ENCODE results near the gene CTRB1. TPM values are rescaled to one million over a fixed set of nuclear protein-coding genes. Genes with fewer than 3 reads are reported as not detected.
A peak's percentile ranks its signal among the peaks of the same experiment; 100 is the strongest.

Gene CTRB1
- total RNA-seq, 1 experiment from 2014 or later = not detected

DNA sequence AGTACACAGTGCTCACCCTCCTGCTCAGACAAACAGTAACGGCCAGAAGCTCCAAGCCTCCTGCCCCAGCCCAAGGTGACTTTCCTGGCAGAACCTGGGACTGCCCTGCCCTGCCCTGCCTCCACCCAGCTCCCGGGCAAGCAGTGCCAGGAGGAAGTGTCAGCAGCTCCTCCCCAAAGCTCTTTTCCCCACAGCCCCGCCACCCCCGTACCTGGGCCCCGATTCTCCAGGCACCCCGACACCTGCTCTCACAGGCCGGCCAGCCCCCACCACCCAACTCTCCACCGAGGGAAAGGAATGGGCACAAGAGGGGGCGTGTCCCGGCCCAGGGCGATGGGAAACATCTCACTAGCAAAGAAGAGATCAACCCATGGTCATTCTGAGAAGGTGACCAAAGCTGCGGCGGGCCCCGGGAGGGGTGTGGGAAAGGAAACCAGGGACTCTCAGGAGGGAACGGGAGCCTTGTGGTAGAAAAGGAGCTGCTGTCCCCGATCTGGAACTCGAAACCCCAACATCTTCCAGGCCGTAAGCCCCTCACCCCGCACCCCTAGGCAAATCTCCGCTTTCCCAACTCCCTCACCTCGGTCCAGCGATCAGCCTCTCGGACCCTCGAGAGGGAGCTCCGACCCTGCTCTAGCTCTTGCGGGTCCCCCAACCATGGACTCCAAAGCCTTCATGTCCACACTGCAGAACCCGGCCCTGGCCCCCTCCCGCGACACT is 31.5 kb downstream of the CTRB1 start:
- Histone ChIP-seq H3K27ac (ENCODE audit: insufficient read length, low read depth, low read length) (no peak overlapping the region), H4K20me1 (ENCODE audit: control insufficient read depth, insufficient read depth, insufficient read length) (no peaks in the 10 kb centered on the region)

More for the DNA sequence above, 31.5 kb downstream of the CTRB1 start:
- no peak overlapping the region for H2BK5ac ChIP-seq (ENCODE audit: insufficient read length, low read length)
- WGBS (ENCODE audit: extremely low coverage, insufficient read length, low lambda C conversion rate) = no CpG with 5 or more reads among the region's 29 CpGs
- no peak overlapping the region for H2BK12ac ChIP-seq (ENCODE audit: insufficient read length, low read depth, low read length)
- H4K8ac ChIP-seq (replicated peaks; ENCODE audit: insufficient read length, low read depth, low read length) = no peak overlapping the region
- peak overlapping the region; percentile 77 for H3K9ac ChIP-seq (ENCODE audit: extremely low read depth, insufficient read length, low read length)
- peaks cover 15% of the 10 kb centered on the region for H3K23me2 ChIP-seq (ENCODE audit: insufficient read length, low read depth, low read length, poor library complexity, severe bottlenecking)
- H3K9me3 ChIP-seq (ENCODE audit: control insufficient read depth, low read depth, low read length) = no peaks in the 10 kb centered on the region
- peak overlapping the region; percentile 67 for H3K4me2 ChIP-seq (ENCODE audit: insufficient read depth, insufficient read length, low read length)
- no peak overlapping the region for H2AFZ ChIP-seq (ENCODE audit: low read length)
- no peak overlapping the region for H3K56ac ChIP-seq (ENCODE audit: insufficient read length, low read depth, low read length)
- no peak overlapping the region for H2AK5ac ChIP-seq (ENCODE audit: insufficient read length, low read length)
- no peaks in the 10 kb centered on the region for H3K27me3 ChIP-seq (ENCODE audit: insufficient read depth, low read length)
- DNase-seq = no peak
- H3K79me1 ChIP-seq (ENCODE audit: insufficient read depth, low read depth, low read length, poor library complexity, severe bottlenecking) = peaks cover 6% of the 10 kb centered on the region
- no peak overlapping the region for H2BK20ac ChIP-seq (ENCODE audit: low read depth, low read length, poor library complexity, severe bottlenecking)
- no peak overlapping the region for H2BK15ac ChIP-seq (ENCODE audit: low read depth, low read length)
- no peak for TF ChIP-seq CTCF (conservative IDR thresholded peaks at IDR 0.05)
- no peak overlapping the region for H4K91ac ChIP-seq (ENCODE audit: insufficient read length, low read depth, low read length)
- H3K4me1 ChIP-seq (ENCODE audit: insufficient read depth, low read length) = peaks cover 22% of the 10 kb centered on the region; the same call in 1 of the 2 replicates
- no peak overlapping the region for H3K23ac ChIP-seq (ENCODE audit: insufficient read length, low read depth, low read length)
- H4K5ac ChIP-seq (ENCODE audit: insufficient read length, low read depth, low read length) = no peak overlapping the region
- H3K14ac ChIP-seq (ENCODE audit: insufficient read depth, low read length) = peak overlapping the region; percentile 52; the same call in 1 of the 2 replicates
- no peak overlapping the region for H3K4ac ChIP-seq (ENCODE audit: low read depth, low read length)
- H3K79me2 ChIP-seq (ENCODE audit: insufficient read depth, low read length) = peaks cover 46% of the 10 kb centered on the region; the same call in 1 of the 2 replicates
- no peak overlapping the region for H3T11ph ChIP-seq (ENCODE audit: low read length)
- Mint-ChIP-seq H3K4me3 (peak overlapping the region; percentile 77 to 90), H3K27ac (peak overlapping the region; percentile 44 to 77 (median 67); a peak in 2 of 7 replicates), H3K9me3 (no peaks in the 10 kb centered on the region), H3K4me1 (peaks cover 63 to 71% of the 10 kb centered on the region in 2 experiments), H3K36me3 (ENCODE audit: insufficient read depth in 1 of 3, low read depth in 3 of 3) (peaks cover 0 to 2% (median 2%) of the 10 kb centered on the region in 3 experiments; a peak in 1 of 7 replicates), H3K27me3 (ENCODE audit: low read depth) (no peaks in the 10 kb centered on the region; the same call in 1 of the 2 replicates)
- no peak overlapping the region for H3K18ac ChIP-seq (ENCODE audit: insufficient read length, low read depth, low read length)
- H2BK120ac ChIP-seq (ENCODE audit: low read depth, low read length, poor library complexity, severe bottlenecking) = no peak overlapping the region

All from H9 (cell line).